HepG2 (cell line): Measurements from ENCODE around the gene S100A4. TPM values are rescaled to one million over a fixed set of nuclear protein-coding genes. Genes with fewer than 3 reads are reported as not detected.

Experiments used
- ATAC-seq: fragments of 200-7000 bp; cut with Tn5 transposase; 3 replicates; pipeline ENCODE4 v1.9.1; 2020; ENCODE audit warnings: mild to moderate bottlenecking, moderate library complexity
- BruUV-seq: library from RNA; stranded (reverse); fragments of 400-500 nt; replicated peaks from 2 replicates; lab custom pipeline; 2021; lab: Mats Ljungman, UMichigan
- CTCF ChIA-PET: fragments of 300-600 bp; formaldehyde crosslinking; extraction: SDS; loops from one replicate; lab custom pipeline; 2021; ENCODE audit warnings: low total read pairs, inconsistent platforms, low intra/inter-chr PET ratio; lab: Yijun Ruan, JAX
- POLR2A ChIA-PET: fragments of 350-600 bp; sonication (Branson Sonifier 250); formaldehyde crosslinking; loops from one replicate; lab custom pipeline; 2020; ENCODE audit warnings: antibody characterized with exemption, inconsistent platforms; lab: Yijun Ruan, JAX
- DNase-seq: peaks from one replicate; pipeline ENCODE4 v3.0.0-alpha.2; 2015; ENCODE audit warnings: low spot score
- FAIRE-seq: peaks from 3 replicates; lab custom pipeline; 2011; peaks lifted over from hg19 to GRCh38; lab: Jason Lieb, UNC
- H2AFZ ChIP-seq: one replicate; pipeline ENCODE4 v1.6.1; 2011; ENCODE audit warnings: low read length, inconsistent platforms
- H3K27ac ChIP-seq: fragments of 300-600 bp; 3 replicates; pipeline ENCODE4 v1.8.0; 2011; ENCODE audit warnings: mixed run types, mild to moderate bottlenecking, mixed read lengths, low read length, inconsistent platforms; ENCODE audit not compliant: insufficient read depth; ENCODE audit errors: extremely low read length
- H3K27me3 ChIP-seq, 2 experiments: fragments of 200-600 bp in 1 of 2; 2 replicates in 1 of 2; 3 replicates in 1 of 2; pipeline versions ENCODE4 v1.6.0 to v1.8.0; 2011; ENCODE audit warnings: low read length in 2 of 2, mild to moderate bottlenecking in 2 of 2, moderate library complexity in 2 of 2, inconsistent platforms in 1 of 2; ENCODE audit not compliant: insufficient read depth in 2 of 2, control insufficient read depth in 1 of 2
- H3K36me3 ChIP-seq, 2 experiments: fragments of 200-600 bp in 1 of 2; replicated peaks in 1 of 2; 2 replicates in 1 of 2; 3 replicates in 1 of 2; pipeline versions ENCODE4 v1.5.1 to v1.8.0; 2011; ENCODE audit warnings: low read length in 2 of 2, inconsistent platforms in 1 of 2; ENCODE audit not compliant: insufficient read depth in 2 of 2, control insufficient read depth in 1 of 2
- H3K4me1 ChIP-seq: 2 replicates; pipeline ENCODE4 v1.5.1; 2012; ENCODE audit warnings: low read length, inconsistent platforms; ENCODE audit not compliant: insufficient read depth
- H3K4me2 ChIP-seq: 2 replicates; pipeline ENCODE4 v1.6.0; 2011; ENCODE audit warnings: low read depth, low read length, inconsistent platforms
- H3K4me3 ChIP-seq, 3 experiments: fragments of 200-600 bp in 1 of 3; sonication (generic), shearing (Covaris generic) in 1 of 3; replicated peaks in 1 of 3; 2 replicates each; pipeline ENCODE4 v1.5.1; 2011 to 2016; ENCODE audit warnings: low read length in 3 of 3, inconsistent platforms in 2 of 3, low read depth in 2 of 3, mild to moderate bottlenecking in 2 of 3, control low read depth in 1 of 3, mixed read lengths in 1 of 3; ENCODE audit not compliant: insufficient read depth in 1 of 3
- H3K79me2 ChIP-seq: one replicate; pipeline ENCODE4 v1.6.1; 2011; ENCODE audit warnings: low read length, inconsistent platforms; ENCODE audit not compliant: insufficient read depth
- H3K9ac ChIP-seq: 2 replicates; pipeline ENCODE4 v1.6.0; 2011; ENCODE audit warnings: mild to moderate bottlenecking, low read depth, low read length, inconsistent platforms; ENCODE audit not compliant: insufficient read depth
- H3K9me3 ChIP-seq: 2 replicates; pipeline ENCODE4 v1.5.1; 2012; ENCODE audit warnings: mild to moderate bottlenecking, low read length
- H4K20me1 ChIP-seq: 2 replicates; pipeline ENCODE4 v1.6.0; 2011; ENCODE audit warnings: inconsistent platforms, mild to moderate bottlenecking, low read length, moderate library complexity; ENCODE audit not compliant: insufficient read depth
- ELF1 ChIP-seq: sonication (generic); formaldehyde crosslinking; IDR thresholded peaks from 2 replicates; pipeline ENCODE4 v1.4.0; 2020; ENCODE audit warnings: missing genetic modification reagents
- KLF13 ChIP-seq: sonication (generic); formaldehyde crosslinking; IDR thresholded peaks from 2 replicates; pipeline ENCODE4 v1.4.0; 2020; ENCODE audit warnings: mild to moderate bottlenecking, missing genetic modification reagents
- LCORL ChIP-seq, 2 experiments: fragments of 450-650 bp in 1 of 2; sonication (generic) in 1 of 2; formaldehyde crosslinking in 1 of 2; IDR thresholded peaks; 2 replicates each; pipeline versions ENCODE4 v1.5.0 to v1.6.1; 2017 to 2020; ENCODE audit warnings: antibody characterized with exemption in 1 of 2, missing genetic modification reagents in 1 of 2
- MED13 ChIP-seq: sonication (generic); formaldehyde crosslinking; IDR thresholded peaks from 2 replicates; pipeline ENCODE4 v1.5.0; 2020; ENCODE audit warnings: missing genetic modification reagents
- NR2F1 ChIP-seq, 2 experiments: fragments of 450-650 bp in 1 of 2; formaldehyde crosslinking in 1 of 2; IDR thresholded peaks; 2 replicates each; pipeline versions ENCODE4 v1.5.0 to v1.6.1; 2016 to 2020; ENCODE audit warnings: mild to moderate bottlenecking in 1 of 2, missing compliant biosample characterization in 1 of 2, missing genetic modification reagents in 1 of 2, moderate library complexity in 1 of 2
- PAX8 ChIP-seq: sonication (generic); formaldehyde crosslinking; IDR thresholded peaks from 2 replicates; pipeline ENCODE4 v1.8.0; 2022; ENCODE audit warnings: mild to moderate bottlenecking, missing genetic modification reagents, borderline replicate concordance
- SALL1 ChIP-seq: sonication (generic); formaldehyde crosslinking; IDR thresholded peaks from 2 replicates; pipeline ENCODE4 v1.8.0; 2022; ENCODE audit warnings: mild to moderate bottlenecking, missing genetic modification reagents
- U2AF1 ChIP-seq: fragments of 200-400 bp; formaldehyde crosslinking; optimal IDR thresholded peaks from 2 replicates; pipeline ENCODE3; 2017; ENCODE audit warnings: mild to moderate bottlenecking, low read depth, low read length
- XRCC5 ChIP-seq: fragments of 200-400 bp; formaldehyde crosslinking; optimal IDR thresholded peaks from 2 replicates; pipeline ENCODE3; 2017; ENCODE audit warnings: mild to moderate bottlenecking, low read length
- ZBTB21 ChIP-seq: sonication (generic); formaldehyde crosslinking; IDR thresholded peaks from 2 replicates; pipeline ENCODE4 v1.4.0; 2020; ENCODE audit warnings: missing genetic modification reagents
- ZBTB7A ChIP-seq: sonication (generic); formaldehyde crosslinking; IDR thresholded peaks from 2 replicates; pipeline ENCODE4 v1.8.0; 2022; ENCODE audit warnings: mild to moderate bottlenecking, missing genetic modification reagents
- ZIK1 ChIP-seq: sonication (generic); formaldehyde crosslinking; IDR thresholded peaks from 2 replicates; pipeline ENCODE4 v1.5.0; 2020; ENCODE audit warnings: mild to moderate bottlenecking, low read depth, missing genetic modification reagents, borderline replicate concordance
- ZMYM4 ChIP-seq: sonication (generic); formaldehyde crosslinking; IDR thresholded peaks from 2 replicates; pipeline ENCODE4 v1.8.1; 2023; ENCODE audit warnings: mild to moderate bottlenecking, missing genetic modification reagents
- ZNF563 ChIP-seq: sonication (generic); formaldehyde crosslinking; IDR thresholded peaks from 2 replicates; pipeline ENCODE4 v1.8.0; 2022; ENCODE audit warnings: mild to moderate bottlenecking, moderate library complexity, missing genetic modification reagents
- ZNF703 ChIP-seq: sonication (generic); formaldehyde crosslinking; IDR thresholded peaks from 2 replicates; pipeline ENCODE4 v1.5.1; 2020; ENCODE audit warnings: missing genetic modification reagents, mild to moderate bottlenecking, moderate library complexity, borderline replicate concordance
- ZNF749 ChIP-seq: sonication (generic); formaldehyde crosslinking; IDR thresholded peaks from 2 replicates; pipeline ENCODE4 v1.8.0; 2022; ENCODE audit warnings: mild to moderate bottlenecking, missing genetic modification reagents, moderate library complexity, borderline replicate concordance
- ZNF781 ChIP-seq: sonication (generic); formaldehyde crosslinking; IDR thresholded peaks from 2 replicates; pipeline ENCODE4 v1.5.1; 2020; ENCODE audit warnings: borderline replicate concordance, mild to moderate bottlenecking, missing genetic modification reagents; ENCODE audit errors: not compliant biosample characterization
- WGBS: methylation state at CpG from one replicate; pipeline ENCODE4 v1.1.6; 2017; ENCODE audit warnings: low lambda C conversion rate; 5-methylcytosine and 5-hydroxymethylcytosine counted together
- in situ Hi-C: cut with HindIII; loops from 2 replicates; pipeline ENCODE4 v1.10.0; 2017; ENCODE audit warnings: low pct_unique_long_range_greater_than_20kb; ENCODE audit not compliant: extremely low pct_ligation_motif_present
- intact Hi-C: fragments of 100-400 bp; cut with micrococcal nuclease; formaldehyde crosslinking; loops from one replicate; pipeline ENCODE4 v1.10.0; 2022; ENCODE audit not compliant: unreplicated experiment
- polyA plus RNA-seq, 8 experiments: library from polyadenylated mRNA; depleted of rRNA in 3 of 8; stranded (reverse) in 7 of 8; unstranded in 1 of 8; fragments of >200 nt; fragmentation: Illumina TruSeq in 4 of 8; extraction: Trizol in 4 of 8; gene quantifications; 2 replicates each; pipeline versions ENCODE4 v1.2.1 to v1.2.3, GENCODE V29; 2011 to 2016; ENCODE audit warnings: low read depth in 4 of 8, missing spikeins in 1 of 8, mixed read lengths in 1 of 8; ENCODE audit not compliant: insufficient read depth in 1 of 8
- total RNA-seq, 5 experiments: library from RNA; depleted of rRNA; stranded (reverse); fragments of >200 nt; fragmentation: Illumina TruSeq; extraction: Trizol; gene quantifications; 2 replicates each; pipeline ENCODE4 v1.2.3, GENCODE V29; 2016; ENCODE audit warnings: low read depth in 1 of 5
- TF ChIP-seq, protein P1 (sequence below): sonication (generic); formaldehyde crosslinking; conservative IDR thresholded peaks from 2 replicates; pipeline ENCODE4 v1.8.0; 2022; ENCODE audit warnings: mild to moderate bottlenecking, moderate library complexity, missing genetic modification reagents
- TF ChIP-seq, protein P2 (sequence below): sonication (generic); formaldehyde crosslinking; IDR thresholded peaks from 2 replicates; pipeline ENCODE4 v1.5.0; 2020; ENCODE audit warnings: mild to moderate bottlenecking, missing genetic modification reagents

S100A4 gene
- total and polyA plus RNA-seq, 2 of the 13 experiments (the other 11 are each of a cell fraction or from before 2014, with no cell fraction given): 12.9 to 20.2 TPM

DNA sequence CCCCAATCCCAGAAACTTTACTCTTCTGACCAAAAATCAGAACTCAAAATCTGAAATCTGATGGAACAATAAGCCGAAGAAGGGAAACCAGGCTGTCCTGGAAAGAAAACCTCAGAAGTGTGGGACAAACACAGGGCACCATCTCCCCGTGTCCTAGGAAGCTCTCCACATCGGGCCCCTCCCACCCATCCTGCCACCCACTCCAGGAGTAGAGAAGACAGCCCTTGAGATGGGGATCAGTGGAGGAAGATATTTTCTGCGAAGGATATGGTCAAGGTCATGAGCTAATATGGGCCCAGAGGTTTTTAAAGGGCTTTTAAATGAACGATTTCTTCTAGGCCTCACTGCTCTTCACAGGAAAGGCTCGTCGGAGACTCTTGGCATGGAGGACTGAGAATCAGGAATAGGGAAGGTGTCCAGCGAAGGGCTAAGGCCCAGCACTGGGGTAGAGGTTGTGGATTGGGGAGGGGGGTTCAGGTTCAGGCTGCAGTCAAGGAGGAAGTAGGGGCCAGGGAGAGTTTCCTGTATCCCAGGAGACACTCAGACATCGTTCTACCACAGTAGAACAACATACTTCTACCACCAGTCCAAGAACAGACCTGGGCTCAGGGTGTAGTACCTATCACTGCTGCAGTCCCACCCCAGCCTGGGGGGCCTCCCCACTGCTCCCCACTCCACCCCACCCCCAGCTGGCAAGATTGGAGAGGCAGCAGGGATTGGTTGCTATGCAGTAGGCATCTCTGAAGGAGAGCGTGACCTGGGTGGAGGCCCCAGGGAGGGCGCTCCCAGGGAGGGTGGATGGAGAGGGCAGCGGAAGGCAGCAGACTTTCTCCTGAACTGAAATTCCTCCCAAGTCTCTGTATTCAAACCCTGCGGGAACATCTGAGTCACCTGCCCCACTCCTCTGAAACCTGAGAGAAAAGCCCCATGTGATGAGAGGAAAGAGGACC, 3.7 kb downstream of the S100A4 start:
- ChIA-PET CTCF (no interaction called here), POLR2A (no interaction called here)
- no peaks in the 10 kb centered on the region for H3K36me3 ChIP-seq
- H3K4me3 ChIP-seq: no peak overlapping the region
- H3K4me1 ChIP-seq: peaks cover 92% of the 10 kb centered on the region
- FAIRE-seq (no peak), DNase-seq (no peak), ATAC-seq (no peak)
- no peak overlapping the region for H2AFZ ChIP-seq
- no peak overlapping the region for H3K27ac ChIP-seq
- in situ Hi-C loops: no loop called here
- no peaks in the 10 kb centered on the region for H3K9me3 ChIP-seq
- whole genome bisulfite sequencing: 45% methylated on average over 13 of the region's 13 CpGs
- BruUV-seq: no TSS peak
- no peak overlapping the region for H3K9ac ChIP-seq
- H3K4me2 ChIP-seq: no peak overlapping the region
- TF ChIP-seq ZNF563 (CRISPR knock-in tag) (no peak), KLF13 (CRISPR knock-in tag) (no peak), ELF1 (CRISPR knock-in tag) (no peak), XRCC5 (no peak), ZNF749 (CRISPR knock-in tag) (no peak), PAX8 (no peak), MED13 (CRISPR knock-in tag) (no peak), NR2F1 (CRISPR knock-in tag; IDR thresholded peaks at IDR 0.05) (no peak), U2AF1 (no peak), SALL1 (CRISPR knock-in tag) (no peak), LCORL (IDR thresholded peaks at IDR 0.05) (no peak), LCORL (CRISPR knock-in tag; IDR thresholded peaks at IDR 0.05) (no peak), ZBTB7A (CRISPR knock-in tag) (no peak), ZNF781 (no peak), ZMYM4 (CRISPR knock-in tag) (no peak), ZNF703 (no peak), ZIK1 (CRISPR knock-in tag) (no peak), ZBTB21 (CRISPR knock-in tag) (no peak)
- TF ChIP-seq, protein P1, sequence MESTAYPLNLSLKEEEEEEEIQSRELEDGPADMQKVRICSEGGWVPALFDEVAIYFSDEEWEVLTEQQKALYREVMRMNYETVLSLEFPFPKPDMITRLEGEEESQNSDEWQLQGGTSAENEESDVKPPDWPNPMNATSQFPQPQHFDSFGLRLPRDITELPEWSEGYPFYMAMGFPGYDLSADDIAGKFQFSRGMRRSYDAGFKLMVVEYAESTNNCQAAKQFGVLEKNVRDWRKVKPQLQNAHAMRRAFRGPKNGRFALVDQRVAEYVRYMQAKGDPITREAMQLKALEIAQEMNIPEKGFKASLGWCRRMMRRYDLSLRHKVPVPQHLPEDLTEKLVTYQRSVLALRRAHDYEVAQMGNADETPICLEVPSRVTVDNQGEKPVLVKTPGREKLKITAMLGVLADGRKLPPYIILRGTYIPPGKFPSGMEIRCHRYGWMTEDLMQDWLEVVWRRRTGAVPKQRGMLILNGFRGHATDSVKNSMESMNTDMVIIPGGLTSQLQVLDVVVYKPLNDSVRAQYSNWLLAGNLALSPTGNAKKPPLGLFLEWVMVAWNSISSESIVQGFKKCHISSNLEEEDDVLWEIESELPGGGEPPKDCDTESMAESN (CRISPR knock-in tag): no peak
- TF ChIP-seq, protein P2, sequence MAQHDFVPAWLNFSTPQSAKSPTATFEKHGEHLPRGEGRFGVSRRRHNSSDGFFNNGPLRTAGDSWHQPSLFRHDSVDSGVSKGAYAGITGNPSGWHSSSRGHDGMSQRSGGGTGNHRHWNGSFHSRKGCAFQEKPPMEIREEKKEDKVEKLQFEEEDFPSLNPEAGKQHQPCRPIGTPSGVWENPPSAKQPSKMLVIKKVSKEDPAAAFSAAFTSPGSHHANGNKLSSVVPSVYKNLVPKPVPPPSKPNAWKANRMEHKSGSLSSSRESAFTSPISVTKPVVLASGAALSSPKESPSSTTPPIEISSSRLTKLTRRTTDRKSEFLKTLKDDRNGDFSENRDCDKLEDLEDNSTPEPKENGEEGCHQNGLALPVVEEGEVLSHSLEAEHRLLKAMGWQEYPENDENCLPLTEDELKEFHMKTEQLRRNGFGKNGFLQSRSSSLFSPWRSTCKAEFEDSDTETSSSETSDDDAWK (CRISPR knock-in tag): no peak
- H3K27me3 ChIP-seq: peaks cover 0 to 10% of the 10 kb centered on the region in 2 experiments; a peak in 2 of 5 replicates
- intact Hi-C loops: no loop called here
- no peaks in the 10 kb centered on the region for H4K20me1 ChIP-seq
- H3K79me2 ChIP-seq: no peaks in the 10 kb centered on the region
